H1 (cell line): ENCODE data around the gene TMCC3. TPM values are rescaled to one million over a fixed set of nuclear protein-coding genes. Genes with fewer than 3 reads are reported as not detected.
"Not testable (repeated sequence)": the region's sequence is repeated elsewhere in the genome, so short reads cannot be mapped to it uniquely, and the experiment has no call there.

Experiments used
- CTCF ChIA-PET: fragments of 300-600 bp; sonication (Branson Sonifier 250); formaldehyde crosslinking; loops from one replicate; lab custom pipeline; 2021; ENCODE audit not compliant: partially characterized antibody; lab: Charles Lee
- POLR2A ChIA-PET: fragments of 300-600 bp; sonication (Branson Sonifier 250); formaldehyde crosslinking; loops from one replicate; lab custom pipeline; 2021; ENCODE audit warnings: inconsistent platforms; ENCODE audit not compliant: partially characterized antibody; lab: Charles Lee
- DNase-seq, 2 experiments: peaks; one replicate each; pipeline versions ENCODE4 v3.0.0 to v3.0.0-alpha.2; 2010 to 2022; ENCODE audit warnings: low spot score in 2 of 2, low read depth in 1 of 2, mixed read lengths in 1 of 2
- FAIRE-seq: peaks from 2 replicates; lab custom pipeline; 2011; peaks lifted over from hg19 to GRCh38; lab: Jason Lieb, UNC
- H2AFZ ChIP-seq: 2 replicates; pipeline ENCODE4 v1.8.1; 2012; ENCODE audit warnings: low read length, inconsistent platforms
- H2AK5ac ChIP-seq: 2 replicates; pipeline ENCODE4 v1.6.1; 2013; ENCODE audit warnings: low read depth, low read length
- H2BK120ac ChIP-seq: replicated peaks from 2 replicates; pipeline ENCODE3; 2013; ENCODE audit warnings: low read depth, low read length, inconsistent platforms
- H2BK12ac ChIP-seq: 2 replicates; pipeline ENCODE4 v1.6.1; 2013; ENCODE audit warnings: low read depth, low read length
- H2BK15ac ChIP-seq: 2 replicates; pipeline ENCODE4 v1.6.1; 2013; ENCODE audit warnings: low read length
- H2BK20ac ChIP-seq: 2 replicates; pipeline ENCODE4 v1.6.1; 2013; ENCODE audit warnings: low read length
- H2BK5ac ChIP-seq: 2 replicates; pipeline ENCODE4 v1.6.1; 2013; ENCODE audit warnings: low read depth, low read length
- H3K14ac ChIP-seq: 2 replicates; pipeline ENCODE4 v1.6.1; 2013; ENCODE audit warnings: inconsistent platforms; ENCODE audit not compliant: insufficient read length
- H3K18ac ChIP-seq: 2 replicates; pipeline ENCODE4 v1.6.1; 2013; ENCODE audit warnings: low read length; ENCODE audit errors: extremely low read depth
- H3K23ac ChIP-seq: 2 replicates; pipeline ENCODE4 v1.6.1; 2013; ENCODE audit warnings: inconsistent platforms; ENCODE audit not compliant: insufficient read length
- H3K23me2 ChIP-seq: 2 replicates; pipeline ENCODE4 v1.6.1; 2013; ENCODE audit warnings: low read depth, low read length
- H3K27ac ChIP-seq: 2 replicates; pipeline ENCODE4 v1.6.1; 2011; ENCODE audit warnings: low read depth, low read length, inconsistent platforms
- H3K27me3 ChIP-seq, 4 experiments: replicated peaks in 1 of 4; 1 replicate in 1 of 4; 2 replicates in 3 of 4; pipeline versions ENCODE4 v1.6.1 to v1.8.1; 2011 to 2013; ENCODE audit warnings: low read length in 3 of 4, mild to moderate bottlenecking in 3 of 4, inconsistent platforms in 2 of 4, mixed read lengths in 2 of 4, moderate library complexity in 1 of 4; ENCODE audit not compliant: control insufficient read depth in 3 of 4, insufficient read depth in 3 of 4; ENCODE audit errors: extremely low read depth in 1 of 4
- H3K36me3 ChIP-seq, 4 experiments: 2 replicates each; pipeline versions ENCODE4 v1.6.1 to v1.8.1; 2011 to 2013; ENCODE audit warnings: mild to moderate bottlenecking in 4 of 4, low read length in 3 of 4, moderate library complexity in 2 of 4, control low read depth in 1 of 4, inconsistent platforms in 1 of 4; ENCODE audit not compliant: insufficient read depth in 4 of 4, control insufficient read depth in 2 of 4
- H3K4ac ChIP-seq: replicated peaks from 2 replicates; pipeline ENCODE3; 2013; ENCODE audit warnings: low read length, low read depth, mixed read lengths, inconsistent platforms; ENCODE audit not compliant: insufficient read length
- H3K4me1 ChIP-seq, 4 experiments: replicated peaks in 1 of 4; 1 replicate in 1 of 4; 2 replicates in 3 of 4; pipeline versions ENCODE4 v1.6.1 to v1.8.1; 2011 to 2013; ENCODE audit warnings: low read length in 3 of 4, inconsistent platforms in 2 of 4, mixed read lengths in 1 of 4; ENCODE audit not compliant: insufficient read depth in 4 of 4, control insufficient read depth in 3 of 4
- H3K4me2 ChIP-seq, 2 experiments: 2 replicates each; pipeline versions ENCODE4 v1.6.1 to v1.8.1; 2011 to 2013; ENCODE audit warnings: low read depth in 2 of 2, low read length in 2 of 2, control low read depth in 1 of 2, inconsistent platforms in 1 of 2, mild to moderate bottlenecking in 1 of 2; ENCODE audit not compliant: insufficient read depth in 1 of 2
- H3K4me3 ChIP-seq, 4 experiments: fragments of 200-600, 300-600 bp in 1 of 4; sonication (generic), shearing (Covaris generic), sonication (Bioruptor Twin) in 1 of 4; 2 replicates each; pipeline versions ENCODE4 v1.5.1 to v1.8.1; 2011 to 2016; ENCODE audit warnings: low read length in 4 of 4, low read depth in 3 of 4, control low read depth in 2 of 4, inconsistent platforms in 2 of 4, mild to moderate bottlenecking in 2 of 4, mixed read lengths in 1 of 4, moderate library complexity in 1 of 4; ENCODE audit not compliant: insufficient read depth in 2 of 4; ENCODE audit errors: extremely low read depth in 1 of 4
- H3K56ac ChIP-seq: replicated peaks from 2 replicates; pipeline ENCODE3; 2013; ENCODE audit warnings: low read depth, mild to moderate bottlenecking, mixed read lengths, low read length, inconsistent platforms; ENCODE audit not compliant: insufficient read length
- H3K79me1 ChIP-seq: 2 replicates; pipeline ENCODE4 v1.6.1; 2013; ENCODE audit warnings: low read depth, low read length, control low read depth
- H3K79me2 ChIP-seq, 2 experiments: 2 replicates each; pipeline versions ENCODE4 v1.6.1 to v1.8.1; 2012 to 2013; ENCODE audit warnings: low read length in 2 of 2, mild to moderate bottlenecking in 2 of 2, inconsistent platforms in 1 of 2; ENCODE audit not compliant: insufficient read depth in 2 of 2, control insufficient read depth in 1 of 2
- H3K9ac ChIP-seq, 4 experiments: replicated peaks in 1 of 4; 1 replicate in 1 of 4; 2 replicates in 3 of 4; pipeline versions ENCODE4 v1.6.1 to v1.8.1; 2011 to 2013; ENCODE audit warnings: low read depth in 3 of 4, low read length in 3 of 4, control low read depth in 2 of 4, mild to moderate bottlenecking in 2 of 4, moderate library complexity in 2 of 4, inconsistent platforms in 1 of 4; ENCODE audit errors: extremely low read depth in 1 of 4
- H3K9me3 ChIP-seq, 2 experiments: 2 replicates each; pipeline versions ENCODE4 v1.6.1 to v1.8.1; 2012 to 2013; ENCODE audit warnings: mild to moderate bottlenecking in 2 of 2, moderate library complexity in 2 of 2, control low read depth in 1 of 2, inconsistent platforms in 1 of 2, low read depth in 1 of 2, low read length in 1 of 2, mixed read lengths in 1 of 2; ENCODE audit not compliant: insufficient read depth in 2 of 2
- H4K20me1 ChIP-seq, 2 experiments: replicated peaks in 1 of 2; 2 replicates each; pipeline versions ENCODE3 to v1.8.1; 2011 to 2013; ENCODE audit warnings: inconsistent platforms in 2 of 2, low read length in 2 of 2, mild to moderate bottlenecking in 1 of 2; ENCODE audit not compliant: insufficient read depth in 2 of 2, control insufficient read depth in 1 of 2
- H4K5ac ChIP-seq: 2 replicates; pipeline ENCODE4 v1.6.1; 2013; ENCODE audit warnings: low read length, low read depth, mixed read lengths, inconsistent platforms; ENCODE audit not compliant: insufficient read length
- H4K8ac ChIP-seq: 2 replicates; pipeline ENCODE4 v1.8.0; 2013; ENCODE audit warnings: mild to moderate bottlenecking, moderate library complexity, low read length, inconsistent platforms; ENCODE audit not compliant: insufficient read depth; ENCODE audit errors: extremely low read depth
- H4K91ac ChIP-seq: replicated peaks from 2 replicates; pipeline ENCODE3; 2013; ENCODE audit warnings: low read length, mixed read lengths, inconsistent platforms; ENCODE audit not compliant: insufficient read length
- EP300 ChIP-seq, 2 experiments: IDR thresholded peaks; 1 replicate in 1 of 2; 2 replicates in 1 of 2; pipeline ENCODE4 v1.6.1; 2011 to 2012; ENCODE audit warnings: low read depth in 2 of 2, low read length in 2 of 2, mild to moderate bottlenecking in 2 of 2, borderline replicate concordance in 1 of 2, inconsistent platforms in 1 of 2, moderate library complexity in 1 of 2
- WGBS, 2 experiments: shearing (Covaris generic) in 1 of 2; methylation state at CpG; one replicate each; pipeline versions ENCODE4 v1.1.6 to v1.1.7; 2013 to 2015; ENCODE audit warnings: low lambda C conversion rate in 2 of 2, mixed read lengths in 2 of 2, inconsistent platforms in 1 of 2, low coverage in 1 of 2, missing lambda C conversion rate in 1 of 2; ENCODE audit not compliant: insufficient replicate concordance in 2 of 2, insufficient coverage in 1 of 2, insufficient read length in 1 of 2; ENCODE audit errors: extremely low coverage in 1 of 2, missing lambda C conversion rate in 1 of 2; 5-methylcytosine and 5-hydroxymethylcytosine counted together
- polyA plus RNA-seq, 7 experiments: library from polyadenylated mRNA; depleted of rRNA in 3 of 7; stranded (reverse) in 5 of 7; unstranded in 2 of 7; fragments of >200 nt in 5 of 7; fragments of 200-250 nt in 2 of 7; gene quantifications; 1 replicate in 5 of 7; 2 replicates in 1 of 7; 4 replicates in 1 of 7; pipeline versions ENCODE4 v1.2.1 to v1.2.3, GENCODE V29; 2011 to 2013; ENCODE audit warnings: missing spikeins in 2 of 7, mixed read lengths in 2 of 7
- total RNA-seq: library from RNA; stranded (reverse); fragmentation: NEBNext Ultra II Directional; extraction: Animal tissue kit (Norgen Biotek cat#: 25700); gene quantifications from 2 replicates; pipeline ENCODE4 v1.2.1, GENCODE V29; 2021

TMCC3 gene
- total and polyA plus RNA-seq, 2 of the 8 experiments (the other 6 are each of a cell fraction or from before 2014, with no cell fraction given) = 1.7 to 4.1 TPM

- not testable (repeated sequence) for H3K79me1 ChIP-seq, H3K79me2 ChIP-seq, FAIRE-seq, H4K5ac ChIP-seq, DNase-seq, H2BK12ac ChIP-seq, H2AK5ac ChIP-seq, H3K27me3 ChIP-seq, H3K4ac ChIP-seq, H3K18ac ChIP-seq, H2AFZ ChIP-seq, H2BK5ac ChIP-seq, H4K20me1 ChIP-seq, H3K23me2 ChIP-seq, H2BK15ac ChIP-seq, H3K27ac ChIP-seq, H2BK120ac ChIP-seq, H3K4me2 ChIP-seq
- CTCF ChIA-PET = interaction anchor here (1.3 kb wide), 1 partner anchor 157 kb away, joined by 3 read pairs; no protein-coding TSS in a partner anchor
- WGBS, 2 experiments = 96% methylated on average over 6 of the region's 6 CpGs; no CpG with 5 or more reads in 1 of the 2 experiments
- peak in 1 of 2 experiments; percentile 66; a peak in 1 of 3 replicates for TF ChIP-seq EP300 (IDR thresholded peaks at IDR 0.05; ENCODE audit: borderline replicate concordance in 1 of 2, low read depth in 2 of 2, low read length in 2 of 2)
- TF ChIP-seq, all 59 proteins: peak for 1; not testable (repeated sequence) for 58
- H3K4me3 ChIP-seq, H2BK20ac ChIP-seq, H3K9ac ChIP-seq, H4K8ac ChIP-seq, H3K23ac ChIP-seq, H3K4me1 ChIP-seq, H3K56ac ChIP-seq, H3K14ac ChIP-seq, H3K36me3 ChIP-seq, POLR2A ChIA-PET, H3K9me3 ChIP-seq, H4K91ac ChIP-seq: not testable (repeated sequence)
Observed at GRCh38 chr12:94606810-94607209, 43.5 kb downstream of the TMCC3 start.
